ENCODE data around the gene DCAF11. TPM values are rescaled to one million over a fixed set of nuclear protein-coding genes. Genes with fewer than 3 reads are reported as not detected.

Gene DCAF11
- total RNA-seq, 2 experiments from 2014 or later = 94.1 to 98.2 TPM

DNA sequence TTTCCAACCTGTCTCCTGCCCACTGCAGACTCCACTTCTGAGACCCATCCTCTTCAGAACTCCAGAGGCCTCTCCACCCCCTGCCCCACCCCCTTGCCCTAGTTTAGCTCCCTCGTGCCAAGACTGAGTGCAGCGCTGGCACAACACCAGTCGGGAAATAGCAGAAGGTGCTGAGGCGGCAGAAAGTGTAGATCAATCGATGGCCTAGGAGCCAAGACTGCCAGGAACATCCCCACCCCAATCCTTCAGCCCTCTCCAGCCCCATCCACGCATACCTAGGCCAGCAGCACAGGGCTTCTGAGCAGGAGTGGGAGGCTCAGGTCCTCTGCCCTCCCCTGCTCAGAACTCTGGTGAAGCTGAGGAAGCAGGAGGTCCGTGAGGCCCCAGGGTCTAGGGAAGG, 42.1 kb upstream of the DCAF11 start:
- POLR2A ChIA-PET = no interaction called here
- CTCF ChIA-PET = no interaction called here
- Mint-ChIP-seq H3K4me3 (no peak overlapping the region), H3K9me3 (no peaks in the 10 kb centered on the region), H3K27me3 (peaks cover 14% of the 10 kb centered on the region), H3K27ac (no peak overlapping the region), H3K4me1 (peaks cover 17% of the 10 kb centered on the region), H3K36me3 (ENCODE audit: low read depth) (no peaks in the 10 kb centered on the region)
- no peak for DNase-seq

DNA sequence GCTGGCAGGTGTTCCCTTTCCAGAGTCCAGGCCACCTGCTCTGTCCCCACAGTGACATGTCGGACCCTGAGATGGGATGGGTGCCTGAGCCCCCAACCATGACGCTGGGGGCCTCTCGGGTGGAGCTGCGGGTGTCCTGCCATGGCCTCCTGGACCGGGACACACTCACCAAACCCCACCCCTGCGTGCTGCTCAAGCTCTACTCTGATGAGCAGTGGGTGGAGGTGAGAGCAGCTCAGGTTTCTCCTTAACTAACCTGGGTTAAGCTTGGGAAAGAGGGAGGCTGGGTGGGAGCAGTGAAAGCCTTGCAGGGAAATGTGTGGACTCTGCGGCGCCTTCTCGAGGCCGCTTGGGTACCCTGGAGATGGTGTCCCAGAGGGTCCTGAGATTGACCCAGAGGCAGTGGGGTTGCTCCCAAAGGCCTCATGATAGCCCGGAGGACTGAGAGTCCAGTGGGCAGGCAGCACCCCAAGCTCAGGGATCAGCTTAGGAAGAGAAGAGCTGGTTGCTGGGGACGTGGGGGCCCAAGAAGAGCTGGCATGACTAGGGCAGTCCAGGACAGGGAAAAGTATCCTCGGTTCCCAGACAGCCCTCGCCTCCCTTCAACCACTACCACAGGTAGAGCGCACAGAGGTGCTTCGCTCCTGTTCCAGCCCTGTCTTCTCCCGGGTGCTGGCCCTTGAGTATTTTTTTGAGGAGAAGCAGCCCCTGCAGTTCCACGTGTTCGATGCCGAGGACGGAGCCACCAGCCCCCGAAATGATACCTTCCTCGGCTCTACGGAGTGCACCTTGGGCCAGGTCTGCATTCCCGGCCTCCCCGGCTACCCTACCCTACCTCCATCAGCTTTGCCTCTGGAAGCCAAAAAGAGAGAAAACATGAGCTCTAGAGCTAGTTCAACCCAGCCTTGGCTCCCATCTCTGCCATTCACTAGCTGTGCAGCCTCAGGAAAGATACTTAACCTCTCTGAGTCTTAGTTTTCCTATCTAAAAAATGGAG, 41.4 kb upstream of the DCAF11 start:
- Mint-ChIP-seq H3K4me3 (no peak overlapping the region), H3K36me3 (ENCODE audit: low read depth) (no peaks in the 10 kb centered on the region), H3K27ac (no peak overlapping the region), H3K27me3 (peaks cover 14% of the 10 kb centered on the region), H3K9me3 (no peaks in the 10 kb centered on the region), H3K4me1 (peaks cover 17% of the 10 kb centered on the region)
- ChIA-PET CTCF (interaction anchor here (1.8 to 4.6 kb wide), 2 partner anchors 15 to 17 kb away, joined by 9 to 21 read pairs; no protein-coding TSS in a partner anchor), POLR2A (interaction anchor here (1.2 kb wide), 1 partner anchor 21 kb away, joined by 3 read pairs; the partner anchor contains the start of gene PCK2)
- DNase-seq = no peak

DNA sequence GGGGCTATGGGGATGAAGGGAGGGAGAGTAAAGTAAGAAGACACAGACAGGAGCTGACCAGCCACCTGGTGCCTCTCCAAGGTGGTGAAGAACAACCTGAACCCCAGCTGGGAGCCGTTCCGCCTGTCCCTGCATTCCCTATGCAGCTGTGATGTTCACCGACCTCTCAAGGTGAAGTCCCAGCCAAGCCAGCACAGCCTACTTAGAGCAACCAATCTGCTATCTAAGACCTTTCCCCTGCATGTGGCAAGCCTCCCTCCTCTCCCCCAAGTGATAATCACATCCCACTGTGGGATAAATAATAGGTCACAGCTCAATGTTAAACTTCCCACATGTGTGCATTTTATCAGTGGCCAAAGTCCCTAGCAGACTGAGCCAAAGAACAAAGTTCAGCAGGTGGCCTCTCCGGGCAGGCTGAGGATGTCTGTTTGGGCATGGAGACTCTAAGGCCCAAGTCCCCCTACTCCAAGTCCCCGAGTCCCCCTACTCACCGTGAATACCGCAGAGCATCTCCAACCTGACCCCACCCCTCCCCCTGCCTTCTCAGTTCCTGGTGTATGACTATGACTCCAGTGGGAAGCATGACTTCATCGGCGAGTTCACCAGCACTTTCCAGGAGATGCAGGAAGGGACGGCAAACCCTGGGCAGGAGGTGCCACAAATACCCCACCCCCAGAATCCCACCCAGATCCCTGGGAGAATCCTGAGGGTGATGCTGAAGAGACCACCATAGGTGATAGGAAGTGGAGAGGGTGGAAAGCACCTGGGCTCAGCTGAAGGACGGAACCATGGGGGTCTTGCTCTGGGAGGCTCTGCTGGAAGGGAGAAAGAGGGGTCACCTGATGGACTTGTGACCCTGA, 39.7 kb upstream of the DCAF11 start:
- no peak overlapping the region for H3K27ac Mint-ChIP-seq
- H3K4me1 Mint-ChIP-seq = peaks cover 22% of the 10 kb centered on the region

DNA sequence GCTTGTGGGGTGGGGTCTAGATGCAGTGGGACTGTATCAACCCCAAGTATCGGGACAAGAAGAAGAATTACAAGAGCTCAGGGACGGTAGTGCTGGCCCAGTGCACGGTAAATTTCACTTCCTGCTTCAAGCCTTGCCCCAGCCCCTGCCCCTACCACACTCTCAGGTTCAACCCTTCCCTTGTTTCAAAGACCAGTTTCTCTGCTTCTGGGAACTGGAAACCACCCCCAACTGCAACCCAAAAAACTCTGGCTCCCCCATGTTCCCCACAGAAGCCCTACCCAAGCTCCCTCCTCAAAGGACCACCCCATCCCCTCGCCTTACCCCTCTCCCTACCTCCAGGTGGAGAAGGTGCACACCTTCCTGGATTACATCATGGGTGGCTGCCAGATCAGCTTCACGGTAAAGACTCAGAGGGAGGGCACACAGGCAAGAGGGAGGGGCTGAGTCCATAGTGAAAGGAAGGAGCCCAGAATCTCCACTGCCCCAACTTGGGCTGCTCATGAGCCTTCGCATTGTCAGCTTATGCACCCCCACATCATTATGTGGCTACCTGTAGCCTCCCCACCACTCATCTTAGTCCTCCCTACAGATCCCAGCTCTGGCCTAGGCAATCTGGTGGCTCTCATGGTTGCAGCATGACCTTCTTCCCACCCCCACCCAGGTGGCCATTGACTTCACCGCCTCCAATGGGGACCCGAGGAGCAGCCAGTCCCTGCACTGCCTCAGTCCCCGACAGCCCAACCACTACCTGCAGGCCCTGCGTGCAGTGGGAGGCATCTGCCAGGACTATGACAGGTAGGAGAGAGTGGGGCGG, 38.9 kb upstream of the DCAF11 start:
- no peak for DNase-seq
- peaks cover 3% of the 10 kb centered on the region for H3K27me3 Mint-ChIP-seq
- no peak overlapping the region for H3K4me3 Mint-ChIP-seq
- ChIA-PET CTCF (interaction anchor here (0.7 to 4.6 kb wide), 6 partner anchors 10 to 33 kb away, joined by 3 to 21 read pairs (median 4); no protein-coding TSS in a partner anchor), POLR2A (interaction anchor here (0.7 to 3.0 kb wide), 6 partner anchors 15 to 138 kb away, joined by 3 to 9 read pairs (median 5); partner anchors contain the start of genes DCAF11, IRF9 and NRL)
- H3K4me1 Mint-ChIP-seq = peaks cover 30% of the 10 kb centered on the region
- no peaks in the 10 kb centered on the region for H3K36me3 Mint-ChIP-seq (ENCODE audit: low read depth)
- H3K27ac Mint-ChIP-seq = no peak overlapping the region
- no peaks in the 10 kb centered on the region for H3K9me3 Mint-ChIP-seq

More for the DNA sequence above, 39.7 kb upstream of the DCAF11 start:
- Mint-ChIP-seq H3K27me3 (peaks cover 10% of the 10 kb centered on the region), H3K9me3 (no peaks in the 10 kb centered on the region), H3K4me3 (no peak overlapping the region), H3K36me3 (ENCODE audit: low read depth) (no peaks in the 10 kb centered on the region)
- no peak for DNase-seq
- ChIA-PET CTCF (interaction anchor here (0.5 to 4.6 kb wide), 9 partner anchors 10 to 34 kb away, joined by 3 to 21 read pairs (median 3); no protein-coding TSS in a partner anchor), POLR2A (interaction anchor here (0.7 to 3.0 kb wide), 6 partner anchors 14 to 139 kb away, joined by 3 to 9 read pairs (median 5); partner anchors contain the start of genes DCAF11, IRF9 and NRL)

DNA sequence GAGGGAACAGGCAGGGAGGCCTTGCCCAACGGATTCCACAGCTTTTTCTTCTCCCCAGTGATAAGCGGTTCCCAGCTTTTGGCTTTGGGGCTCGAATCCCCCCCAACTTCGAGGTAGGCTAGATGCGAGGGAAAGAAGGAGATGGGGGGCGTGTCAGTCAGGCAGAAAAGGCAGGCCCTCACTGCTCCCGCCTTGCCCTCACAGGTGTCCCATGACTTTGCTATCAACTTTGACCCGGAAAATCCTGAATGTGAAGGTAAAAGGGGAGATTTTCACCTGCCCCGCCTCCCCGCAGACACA, 38.3 kb upstream of the DCAF11 start:
- H3K9me3 Mint-ChIP-seq = no peaks in the 10 kb centered on the region
- no peak overlapping the region for H3K27ac Mint-ChIP-seq
- ChIA-PET CTCF (interaction anchor here (1.0 to 4.6 kb wide), 2 partner anchors 14 to 18 kb away, joined by 11 to 21 read pairs; no protein-coding TSS in a partner anchor), POLR2A (interaction anchor here (1.2 to 3.0 kb wide), 3 partner anchors 15 to 38 kb away, joined by 3 to 9 read pairs (median 7); partner anchors contain the start of genes DCAF11 and NRL)
- no peak for DNase-seq
- no peak overlapping the region for H3K4me3 Mint-ChIP-seq
- no peaks in the 10 kb centered on the region for H3K36me3 Mint-ChIP-seq (ENCODE audit: low read depth)
- no peaks in the 10 kb centered on the region for H3K27me3 Mint-ChIP-seq
- H3K4me1 Mint-ChIP-seq = peaks cover 34% of the 10 kb centered on the region

DNA sequence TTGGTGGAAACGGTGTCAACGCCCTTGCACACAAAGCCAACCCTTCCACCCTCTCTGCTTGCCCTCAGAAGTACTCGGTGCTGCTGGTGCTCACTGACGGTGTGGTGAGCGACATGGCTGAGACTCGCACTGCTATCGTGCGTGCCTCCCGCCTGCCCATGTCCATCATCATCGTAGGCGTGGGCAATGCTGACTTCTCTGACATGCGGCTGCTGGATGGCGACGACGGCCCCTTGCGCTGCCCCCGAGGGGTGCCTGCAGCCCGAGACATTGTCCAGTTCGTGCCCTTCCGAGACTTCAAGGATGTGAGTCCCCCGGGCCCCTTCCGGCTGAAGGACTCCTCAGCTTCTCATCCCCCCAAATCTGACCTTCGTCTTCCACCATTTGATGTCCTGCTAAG, 37.5 kb upstream of the DCAF11 start:
- peaks cover 38% of the 10 kb centered on the region for H3K4me1 Mint-ChIP-seq
- no peaks in the 10 kb centered on the region for H3K9me3 Mint-ChIP-seq

DNA sequence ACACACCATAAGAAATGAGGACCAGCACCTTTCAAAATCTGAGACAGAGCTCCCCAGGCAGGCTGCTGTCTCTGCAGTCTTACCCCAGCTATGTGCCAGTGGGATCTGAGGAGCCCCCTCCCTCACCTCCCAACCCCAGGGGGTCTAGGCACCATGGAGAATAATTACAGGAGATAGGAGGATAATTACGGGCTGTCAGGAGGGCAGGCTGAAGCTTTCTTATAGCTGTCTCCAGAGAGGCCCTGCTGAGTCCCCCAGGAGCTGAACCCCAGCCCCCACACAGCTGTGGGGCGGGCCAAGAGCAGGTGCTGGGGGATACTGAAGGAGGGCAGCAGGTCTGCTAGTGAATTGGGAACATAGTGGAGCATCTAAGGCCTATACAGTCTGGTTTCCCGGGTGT, 36.4 kb upstream of the DCAF11 start:
- ChIA-PET CTCF (interaction anchor here (0.6 to 1.4 kb wide), 2 partner anchors 11 to 20 kb away, joined by 5 read pairs; no protein-coding TSS in a partner anchor), POLR2A (interaction anchor here (0.7 kb wide), 1 partner anchor 10 kb away, joined by 3 read pairs; no protein-coding TSS in a partner anchor)
- H3K36me3 Mint-ChIP-seq (ENCODE audit: low read depth) = no peaks in the 10 kb centered on the region
- peaks cover 8% of the 10 kb centered on the region for H3K27me3 Mint-ChIP-seq
- H3K27ac Mint-ChIP-seq = no peak overlapping the region
- H3K4me1 Mint-ChIP-seq = peaks cover 42% of the 10 kb centered on the region
- no peak for DNase-seq
- no peak overlapping the region for H3K4me3 Mint-ChIP-seq
- no peaks in the 10 kb centered on the region for H3K9me3 Mint-ChIP-seq

More for the DNA sequence above, 37.5 kb upstream of the DCAF11 start:
- peaks cover 3% of the 10 kb centered on the region for H3K27me3 Mint-ChIP-seq
- no peak for DNase-seq
- no peaks in the 10 kb centered on the region for H3K36me3 Mint-ChIP-seq (ENCODE audit: low read depth)
- no peak overlapping the region for H3K27ac Mint-ChIP-seq
- CTCF ChIA-PET = interaction anchor here (0.8 to 4.6 kb wide), 3 partner anchors 13 to 32 kb away, joined by 3 to 21 read pairs (median 5); no protein-coding TSS in a partner anchor
- POLR2A ChIA-PET = interaction anchor here (3.0 kb wide), 1 partner anchor 37 kb away, joined by 9 read pairs; the partner anchor contains the start of genes DCAF11 and NRL
- H3K4me3 Mint-ChIP-seq = no peak overlapping the region

DNA sequence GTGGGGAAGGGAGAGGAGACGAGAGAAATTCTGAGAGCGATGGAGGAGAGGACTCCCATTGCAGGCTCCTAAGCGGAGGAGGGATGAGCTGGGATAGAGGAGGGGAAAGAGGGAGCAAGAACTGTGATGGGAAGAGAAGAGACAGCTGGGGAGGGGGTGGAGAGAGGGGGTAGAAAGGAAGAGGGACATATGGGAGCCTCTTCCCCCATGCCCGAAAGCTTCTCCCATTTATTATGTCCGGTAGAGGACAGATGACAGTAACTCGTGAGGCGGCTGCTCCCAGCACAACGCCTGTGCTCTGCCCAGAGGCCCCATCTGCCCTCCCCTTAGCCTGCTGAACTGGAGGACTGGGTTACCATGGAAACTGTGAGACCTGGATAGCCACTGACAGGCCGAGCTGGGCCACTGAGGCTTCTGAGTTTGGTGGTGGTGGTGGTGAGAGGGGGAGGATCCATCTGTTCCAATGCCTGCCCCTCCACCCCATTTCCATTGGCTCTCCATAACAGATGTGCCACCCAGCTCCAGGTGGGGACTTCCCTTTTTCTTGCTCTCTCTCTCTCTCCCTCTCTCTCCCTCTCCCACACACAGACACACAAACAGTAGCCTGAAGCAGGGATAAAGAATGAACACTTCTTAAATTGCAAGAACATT, 35.0 kb upstream of the DCAF11 start:
- Mint-ChIP-seq H3K4me1 (peaks cover 42% of the 10 kb centered on the region), H3K4me3 (no peak overlapping the region), H3K27ac (no peak overlapping the region), H3K9me3 (no peaks in the 10 kb centered on the region), H3K36me3 (ENCODE audit: low read depth) (no peaks in the 10 kb centered on the region), H3K27me3 (peaks cover 11% of the 10 kb centered on the region)
- ChIA-PET CTCF (interaction anchor here (1.0 to 4.3 kb wide), 7 partner anchors 13 to 253 kb away, joined by 3 to 82 read pairs (median 8); partner anchors contain the start of genes IRF9 and PCK2), POLR2A (interaction anchor here (0.7 to 5.1 kb wide), 14 partner anchors 8 to 351 kb away, joined by 3 to 105 read pairs (median 11); partner anchors contain the start of genes CPNE6, DCAF11, EMC9 and IRF9)
- DNase-seq = no peak

DNA sequence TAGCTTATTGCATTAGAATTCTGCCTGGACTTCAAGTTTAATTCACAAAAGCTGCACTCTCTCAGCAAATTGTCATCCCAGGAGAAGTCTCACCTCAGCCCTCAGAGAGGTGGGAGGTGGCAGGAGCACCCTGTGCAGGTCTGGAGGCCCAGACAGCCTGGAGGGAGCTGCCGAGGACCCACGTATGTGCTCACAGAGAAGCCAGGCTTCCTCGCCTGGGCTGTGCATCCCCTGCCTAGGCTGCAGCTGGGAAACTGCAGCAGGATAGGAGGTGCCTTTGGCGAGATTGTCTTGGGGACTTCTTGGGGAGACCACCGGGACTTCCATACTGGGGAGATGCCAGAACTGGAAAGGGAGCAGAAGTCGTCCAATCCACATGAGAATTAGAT, 34.4 kb upstream of the DCAF11 start:
- ChIA-PET CTCF (interaction anchor here (0.7 to 4.3 kb wide), 11 partner anchors 9 to 253 kb away, joined by 3 to 82 read pairs (median 4); partner anchors contain the start of genes CPNE6, IRF9 and PCK2), POLR2A (interaction anchor here (0.7 to 5.1 kb wide), 18 partner anchors 9 to 350 kb away, joined by 3 to 105 read pairs (median 6); partner anchors contain the start of genes CPNE6, DCAF11, DHRS4L2 and EMC9)
- peak overlapping the region; percentile 48 for H3K4me3 Mint-ChIP-seq
- H3K27ac Mint-ChIP-seq = no peak overlapping the region
- H3K4me1 Mint-ChIP-seq = peaks cover 41% of the 10 kb centered on the region
- no peak for DNase-seq
- no peaks in the 10 kb centered on the region for H3K9me3 Mint-ChIP-seq
- no peaks in the 10 kb centered on the region for H3K36me3 Mint-ChIP-seq (ENCODE audit: low read depth)
- H3K27me3 Mint-ChIP-seq = peaks cover 11% of the 10 kb centered on the region

DNA sequence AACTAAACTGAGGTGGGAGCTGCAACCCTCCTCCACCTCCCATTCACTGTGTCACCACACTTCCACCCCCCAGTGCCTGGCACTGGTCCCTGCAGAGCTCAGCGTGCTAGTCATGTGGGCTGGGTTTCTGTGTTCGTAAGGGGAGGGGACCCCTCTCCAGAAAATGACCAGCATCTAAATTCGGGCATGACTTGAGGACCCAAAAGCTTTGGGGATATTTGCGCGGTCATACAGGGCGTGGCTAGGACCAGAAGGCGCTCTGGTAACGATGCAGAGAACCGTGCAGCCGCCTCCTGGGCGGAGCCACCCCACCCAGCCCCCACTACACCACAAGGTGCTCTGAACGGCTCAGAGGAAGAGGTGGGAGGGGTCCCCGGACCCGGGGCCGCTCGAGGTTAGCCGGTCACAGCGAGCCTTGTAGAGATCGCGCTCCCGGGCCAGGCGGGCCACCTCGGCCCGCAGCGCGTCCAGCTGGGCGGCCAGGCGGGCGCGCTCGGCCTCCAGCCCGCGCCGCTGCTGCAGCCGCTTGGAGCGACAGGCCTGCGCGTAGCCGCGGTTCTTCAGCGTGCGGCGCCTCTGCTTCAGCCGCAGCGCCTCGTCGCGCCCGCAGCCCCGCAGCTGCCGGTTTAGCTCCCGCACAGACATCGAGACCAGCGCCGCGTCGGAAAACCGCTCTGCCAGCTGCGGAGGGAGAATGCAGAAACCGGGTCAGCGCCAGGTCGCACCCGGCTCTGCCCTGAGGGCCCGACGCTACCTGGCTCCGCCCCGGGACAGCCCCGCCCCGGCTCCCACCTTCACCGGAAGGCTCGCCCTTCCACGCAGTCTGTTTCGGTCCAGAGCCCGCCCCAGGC, 33.5 kb upstream of the DCAF11 start:
- ChIA-PET POLR2A (interaction anchor here (0.7 to 5.1 kb wide), 22 partner anchors 9 to 162 kb away, joined by 3 to 105 read pairs (median 6); partner anchors contain the start of genes CPNE6, DCAF11, DHRS4L2 and EMC9), CTCF (interaction anchor here (0.7 to 4.3 kb wide), 14 partner anchors 10 to 252 kb away, joined by 3 to 82 read pairs (median 4); partner anchors contain the start of genes CARMIL3, CPNE6, IRF9 and PCK2)
- peaks cover 32% of the 10 kb centered on the region for H3K4me1 Mint-ChIP-seq
- peak overlapping the region; percentile 75 for H3K27ac Mint-ChIP-seq
- DNase-seq = peak; percentile 83
- H3K9me3 Mint-ChIP-seq = no peaks in the 10 kb centered on the region
- H3K4me3 Mint-ChIP-seq = peak overlapping the region; percentile 74
- peaks cover 11% of the 10 kb centered on the region for H3K27me3 Mint-ChIP-seq
- no peaks in the 10 kb centered on the region for H3K36me3 Mint-ChIP-seq (ENCODE audit: low read depth)
